K562 (cell line): ENCODE data around the gene TRUB2. TPM values are rescaled to one million over a fixed set of nuclear protein-coding genes. Genes with fewer than 3 reads are reported as not detected.

Experiments used
- CEBPG ChIP-seq, 3 experiments: fragments of 200-800 bp in 1 of 3; sonication (Bioruptor generic) in 1 of 3; sonication (generic) in 1 of 3; formaldehyde crosslinking in 1 of 3; IDR thresholded peaks in 2 of 3; conservative IDR thresholded peaks in 1 of 3; 2 replicates each; pipeline versions ENCODE4 v1.6.1 to v1.8.0; 2016 to 2022; ENCODE audit warnings: missing compliant biosample characterization in 2 of 3, missing genetic modification characterization in 2 of 3, mild to moderate bottlenecking in 1 of 3, missing genetic modification reagents in 1 of 3
- CHD7 ChIP-seq: fragments of 200-600 bp; sonication (generic); IDR thresholded peaks from one replicate; pipeline ENCODE4 v1.6.1; 2012; ENCODE audit warnings: mild to moderate bottlenecking, low read depth, low read length, inconsistent platforms
- DNMT1 ChIP-seq: fragments of 450-650 bp; IDR thresholded peaks from 2 replicates; pipeline ENCODE4 v1.6.1; 2016; ENCODE audit warnings: antibody characterized with exemption, mild to moderate bottlenecking
- GTF2B ChIP-seq: IDR thresholded peaks from 2 replicates; pipeline ENCODE4 v1.6.1; 2011; ENCODE audit not compliant: insufficient read length; ENCODE audit errors: extremely low read depth
- JUN ChIP-seq, 2 experiments: sonication (generic) in 1 of 2; formaldehyde crosslinking in 1 of 2; IDR thresholded peaks; 2 replicates each; pipeline versions ENCODE4 v1.6.1 to v1.8.0; 2012 to 2022; ENCODE audit warnings: borderline replicate concordance in 2 of 2, mild to moderate bottlenecking in 2 of 2, improper control_type of control experiment in 1 of 2, low read depth in 1 of 2, low read length in 1 of 2, missing genetic modification reagents in 1 of 2
- STAG1 ChIP-seq: sonication (generic); formaldehyde crosslinking; IDR thresholded peaks from 2 replicates; pipeline ENCODE4 v1.5.0; 2020; ENCODE audit warnings: missing genetic modification reagents, borderline replicate concordance
- SUPT5H ChIP-seq: fragments of 450-650 bp; IDR thresholded peaks from 2 replicates; pipeline ENCODE4 v1.6.1; 2016
- TFE3 ChIP-seq: fragments of 450-650 bp; formaldehyde crosslinking; IDR thresholded peaks from 2 replicates; pipeline ENCODE4 v1.4.0; 2020; ENCODE audit warnings: mild to moderate bottlenecking, mixed read lengths
- ZC3H4 ChIP-seq: sonication (generic); formaldehyde crosslinking; IDR thresholded peaks from 2 replicates; pipeline ENCODE4 v1.9.0; 2021; ENCODE audit warnings: missing genetic modification reagents, borderline replicate concordance
- ZFPM2 ChIP-seq: fragments of 250-450 bp; sonication (Bioruptor Pico); IDR thresholded peaks from 2 replicates; pipeline ENCODE4 v1.5.1; 2022; ENCODE audit warnings: mild to moderate bottlenecking
- ZNF121 ChIP-seq: sonication (generic); formaldehyde crosslinking; conservative IDR thresholded peaks from 2 replicates; pipeline ENCODE4 v1.8.0; 2022; ENCODE audit warnings: missing genetic modification reagents
- ZNF232 ChIP-seq: sonication (generic); formaldehyde crosslinking; IDR thresholded peaks from 2 replicates; pipeline ENCODE4 v1.8.0; 2022; ENCODE audit warnings: mild to moderate bottlenecking, missing genetic modification reagents
- polyA plus RNA-seq, 8 experiments: library from polyadenylated mRNA; depleted of rRNA in 4 of 8; stranded (reverse) in 5 of 8; unstranded in 3 of 8; fragments of >200 nt; fragmentation: Nextera tagmentation in 2 of 8; fragmentation: Illumina TruSeq in 1 of 8; extraction: Ambion mirVana in 2 of 8; extraction: Trizol in 1 of 8; gene quantifications; 2 replicates each; pipeline versions ENCODE4 v1.2.1 to v1.2.3, GENCODE V29; 2011 to 2014; ENCODE audit warnings: inconsistent platforms in 1 of 8, missing spikeins in 1 of 8
- total RNA-seq, 7 experiments: library from RNA; depleted of rRNA in 6 of 7; stranded (reverse); fragments of >200 nt in 6 of 7; fragmentation: Illumina TruSeq in 2 of 7; extraction: Trizol in 2 of 7; gene quantifications; 2 replicates each; pipeline versions ENCODE4 v1.2.1 to v1.2.3, GENCODE V29; 2011 to 2021; ENCODE audit warnings: low replicate concordance in 1 of 7

The TRUB2 gene
- total and polyA plus RNA-seq, 9 of the 15 experiments (the other 6 are each of a cell fraction or from before 2014, with no cell fraction given), result 9.3 to 110 (median 63.0) TPM

- TF ChIP-seq STAG1 (CRISPR knock-in tag) (no peak), DNMT1 (no peak), ZFPM2 (CRISPR knock-in tag) (no peak), SUPT5H (no peak), CHD7 (no peak), ZNF232 (CRISPR knock-in tag) (no peak), GTF2B (no peak), ZC3H4 (CRISPR knock-in tag) (no peak), ZNF121 (CRISPR knock-in tag) (no peak), TFE3 (CRISPR knock-in tag) (no peak), JUN (IDR thresholded peaks at IDR 0.05; ENCODE audit: borderline replicate concordance, low read depth, low read length) (peak; percentile 87), JUN (CRISPR knock-in tag; IDR thresholded peaks at IDR 0.05; ENCODE audit: borderline replicate concordance) (no peak), CEBPG (CRISPR knock-in tag; IDR thresholded peaks at IDR 0.05) (no peak), CEBPG (tag; conservative IDR thresholded peaks at IDR 0.05 in 1 of 2, IDR thresholded peaks at IDR 0.05 in 1 of 2) (peak in 1 of 2 experiments; percentile 89; a peak in 2 of 4 replicates)
These were observed 25.7 kb downstream of the TRUB2 start (continued) for GRCh38 chr9:128296340-128297220.
